Erythroblast (primary cell): ENCODE measurements around the gene NFATC1.

ENCODE experiments used
- GATA1 ChIP-seq: IDR thresholded peaks from 2 replicates; pipeline ENCODE4 v1.6.1; 2011; ENCODE audit warnings: low read depth, mild to moderate bottlenecking, control low read depth, low read length, moderate library complexity
- POLR2A ChIP-seq: IDR thresholded peaks from 2 replicates; pipeline ENCODE4 v1.6.1; 2011; ENCODE audit warnings: mild to moderate bottlenecking, low read length

DNA sequence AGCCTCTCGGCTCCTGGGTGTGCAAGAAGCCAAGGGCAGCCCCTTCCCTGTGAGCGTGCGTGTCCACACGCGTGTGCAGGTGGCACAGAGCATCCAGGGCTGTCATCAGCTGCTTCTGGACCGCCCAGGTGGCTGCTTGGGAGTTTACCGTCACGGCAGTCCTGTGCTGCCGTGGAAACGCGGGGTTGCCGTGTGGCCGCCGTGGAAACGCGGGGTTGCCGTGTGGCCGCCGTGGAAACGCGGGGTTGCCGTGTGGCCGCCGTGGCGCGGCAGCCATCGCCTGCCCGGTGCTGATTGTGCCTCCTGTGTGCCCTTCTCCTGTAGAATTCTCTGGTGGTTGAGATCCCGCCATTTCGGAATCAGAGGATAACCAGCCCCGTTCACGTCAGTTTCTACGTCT lies 71.4 kb downstream of the NFATC1 start:
- TF ChIP-seq POLR2A, result no peak
- TF ChIP-seq GATA1, result no peak
